ACC112 (cell line): ENCODE data around the gene BCAS3.

Source experiments
- H2AFZ ChIP-seq: fragments of 200-600 bp; sonication (generic); one replicate; pipeline ENCODE4 v1.6.0; 2017; ENCODE audit warnings: antibody characterized with exemption, low read length; ENCODE audit not compliant: unreplicated experiment
- H3K27ac ChIP-seq: fragments of 200-600 bp; sonication (generic); 2 replicates; pipeline ENCODE4 v1.5.1; 2014; ENCODE audit warnings: low read depth, mild to moderate bottlenecking, antibody characterized with exemption, low read length, moderate library complexity
- H3K27me3 ChIP-seq: fragments of 200-600 bp; sonication (generic); 2 replicates; pipeline ENCODE4 v1.6.1; 2014; ENCODE audit warnings: mild to moderate bottlenecking, antibody characterized with exemption, low read length, moderate library complexity, mixed read lengths; ENCODE audit not compliant: insufficient read depth
- H3K36me3 ChIP-seq: fragments of 200-600 bp; sonication (generic); 2 replicates; pipeline ENCODE4 v1.6.1; 2016; ENCODE audit warnings: mild to moderate bottlenecking, antibody characterized with exemption, low read length, moderate library complexity, mixed read lengths; ENCODE audit not compliant: insufficient read depth
- H3K4me1 ChIP-seq: fragments of 200-600 bp; sonication (generic); one replicate; pipeline ENCODE4 v1.6.1; 2016; ENCODE audit warnings: low read length, mixed read lengths; ENCODE audit not compliant: insufficient read depth, unreplicated experiment, control insufficient read depth
- H3K4me3 ChIP-seq: fragments of 200-600 bp; sonication (generic); 2 replicates; pipeline ENCODE4 v1.5.1; 2014; ENCODE audit warnings: mild to moderate bottlenecking, low read depth, low read length
- H3K79me2 ChIP-seq: fragments of 200-600 bp; sonication (generic); one replicate; pipeline ENCODE4 v1.6.0; 2016; ENCODE audit warnings: low read length; ENCODE audit not compliant: control insufficient read depth, unreplicated experiment, insufficient read depth

The BCAS3 gene

GRCh38 chr17:61289408-61290385, 612.0 kb downstream of the BCAS3 start:
- Histone ChIP-seq H3K4me3 (no peak overlapping the region), H3K79me2 (no peaks in the 10 kb centered on the region), H3K4me1 (peaks cover 25% of the 10 kb centered on the region), H2AFZ (no peak overlapping the region), H3K27me3 (no peaks in the 10 kb centered on the region), H3K36me3 (no peaks in the 10 kb centered on the region), H3K27ac (no peak overlapping the region)

- Histone ChIP-seq H2AFZ (no peak overlapping the region), H3K27ac (no peak overlapping the region), H3K4me3 (no peak overlapping the region), H3K27me3 (no peaks in the 10 kb centered on the region), H3K79me2 (no peaks in the 10 kb centered on the region), H3K36me3 (no peaks in the 10 kb centered on the region), H3K4me1 (peaks cover 11% of the 10 kb centered on the region)
These were observed 614.0 kb downstream of the BCAS3 start for GRCh38 chr17:61291451-61292285.

GRCh38 chr17:61294286-61294685, 616.6 kb downstream of the BCAS3 start:
- H3K79me2 ChIP-seq, result no peaks in the 10 kb centered on the region
- no peaks in the 10 kb centered on the region for H3K36me3 ChIP-seq
- H3K4me3 ChIP-seq, result no peak overlapping the region
- no peak overlapping the region for H3K27ac ChIP-seq
- H3K27me3 ChIP-seq, result no peaks in the 10 kb centered on the region
- H3K4me1 ChIP-seq, result peaks cover 10% of the 10 kb centered on the region
- H2AFZ ChIP-seq, result no peak overlapping the region

- H3K36me3 ChIP-seq, result no peaks in the 10 kb centered on the region
- H3K27ac ChIP-seq, result no peak overlapping the region
- H3K27me3 ChIP-seq, result no peaks in the 10 kb centered on the region
- H3K4me3 ChIP-seq, result no peak overlapping the region
- no peaks in the 10 kb centered on the region for H3K79me2 ChIP-seq
- H3K4me1 ChIP-seq, result peaks cover 10% of the 10 kb centered on the region
- no peak overlapping the region for H2AFZ ChIP-seq
These were observed 617.1 kb downstream of the BCAS3 start for GRCh38 chr17:61294777-61295176.

GRCh38 chr17:61296058-61296457, 618.4 kb downstream of the BCAS3 start:
- Histone ChIP-seq H2AFZ (no peak overlapping the region), H3K4me1 (peaks cover 14% of the 10 kb centered on the region), H3K79me2 (no peaks in the 10 kb centered on the region), H3K4me3 (no peak overlapping the region), H3K36me3 (no peaks in the 10 kb centered on the region), H3K27ac (no peak overlapping the region), H3K27me3 (no peaks in the 10 kb centered on the region)

- H3K79me2 ChIP-seq, result no peaks in the 10 kb centered on the region
- no peak overlapping the region for H3K27ac ChIP-seq
These were observed 622.2 kb downstream of the BCAS3 start for GRCh38 chr17:61299517-61300513.

GRCh38 chr17:61302953-61303816, 625.5 kb downstream of the BCAS3 start:
- Histone ChIP-seq H2AFZ (no peak overlapping the region), H3K4me1 (peaks cover 27% of the 10 kb centered on the region), H3K27me3 (no peaks in the 10 kb centered on the region), H3K36me3 (no peaks in the 10 kb centered on the region), H3K4me3 (no peak overlapping the region), H3K27ac (no peak overlapping the region), H3K79me2 (no peaks in the 10 kb centered on the region)

More at GRCh38 chr17:61299517-61300513, 622.2 kb downstream of the BCAS3 start:
- Histone ChIP-seq H3K4me1 (peaks cover 15% of the 10 kb centered on the region), H2AFZ (no peak overlapping the region), H3K27me3 (no peaks in the 10 kb centered on the region), H3K4me3 (no peak overlapping the region), H3K36me3 (no peaks in the 10 kb centered on the region)

GRCh38 chr17:61303817-61304096, 626.1 kb downstream of the BCAS3 start:
- H3K4me1 ChIP-seq, result peaks cover 31% of the 10 kb centered on the region
- no peak overlapping the region for H3K27ac ChIP-seq
- H3K36me3 ChIP-seq, result no peaks in the 10 kb centered on the region
- H3K79me2 ChIP-seq, result no peaks in the 10 kb centered on the region
- H3K27me3 ChIP-seq, result no peaks in the 10 kb centered on the region
- no peak overlapping the region for H2AFZ ChIP-seq
- H3K4me3 ChIP-seq, result no peak overlapping the region

- no peaks in the 10 kb centered on the region for H3K79me2 ChIP-seq
- H3K4me1 ChIP-seq, result peaks cover 44% of the 10 kb centered on the region
- no peak overlapping the region for H3K4me3 ChIP-seq
- no peak overlapping the region for H3K27ac ChIP-seq
- no peaks in the 10 kb centered on the region for H3K36me3 ChIP-seq
- H2AFZ ChIP-seq, result no peak overlapping the region
- no peaks in the 10 kb centered on the region for H3K27me3 ChIP-seq
These were observed 627.4 kb downstream of the BCAS3 start for GRCh38 chr17:61305024-61305423.
